ENCODE data around the gene TGM5. TPM values are rescaled to one million over a fixed set of nuclear protein-coding genes. Genes with fewer than 3 reads are reported as not detected.

The TGM5 gene
- polyA plus RNA-seq, 2 of the 4 experiments (the other 2 are of a cell fraction): not detected

- no peak overlapping the region for H3K4me3 ChIP-seq
- CTCF ChIA-PET: interaction anchor here (1.0 to 2.5 kb wide), 4 partner anchors 13 to 29 kb away, joined by 3 to 6 read pairs (median 4); no protein-coding TSS in a partner anchor
- POLR2A ChIA-PET: no interaction called here
- DNase-seq (ENCODE audit: low read depth in 1 of 2, low spot score in 1 of 2): no peak
- H3K4me2 ChIP-seq: no peak overlapping the region
- ATAC-seq: no peak
- TF ChIP-seq JUNB (IDR thresholded peaks at IDR 0.05) (no peak), RCOR1 (IDR thresholded peaks at IDR 0.05; ENCODE audit: low read depth, low read length) (no peak), ZSCAN20 (CRISPR knock-in tag; IDR thresholded peaks at IDR 0.05) (no peak), CBX2 (IDR thresholded peaks at IDR 0.05; ENCODE audit: borderline replicate concordance, low read depth) (no peak)
- 18% methylated on average over 5 of the region's 5 CpGs for WGBS (ENCODE audit: missing lambda C conversion rate)
- no peak overlapping the region for H3K27ac ChIP-seq
- no peaks in the 10 kb centered on the region for H3K9me3 ChIP-seq
- H3K4me1 ChIP-seq: no peaks in the 10 kb centered on the region
- no peak for FAIRE-seq
Measured at GRCh38 chr15:43242616-43243015, 24.1 kb downstream of the TGM5 start.

GRCh38 chr15:43241100-43241499, 25.6 kb downstream of the TGM5 start:
- ATAC-seq: no peak
- no peaks in the 10 kb centered on the region for H3K4me1 ChIP-seq
- ChIA-PET CTCF (interaction anchor here (1.4 to 2.5 kb wide), 2 partner anchors 11 to 44 kb away, joined by 4 to 6 read pairs; no protein-coding TSS in a partner anchor), POLR2A (no interaction called here)
- TF ChIP-seq JUNB (IDR thresholded peaks at IDR 0.05): no peak
- TF ChIP-seq MAZ (IDR thresholded peaks at IDR 0.05; ENCODE audit: borderline replicate concordance, low read depth, low read length): no peak
- no peak for TF ChIP-seq CEBPB (IDR thresholded peaks at IDR 0.05)
- TF ChIP-seq POLR2AphosphoS2 (conservative IDR thresholded peaks at IDR 0.05; ENCODE audit: low read length): no peak
- TF ChIP-seq NR3C1 (IDR thresholded peaks at IDR 0.05): no peak
- no peak for TF ChIP-seq BCL3 (IDR thresholded peaks at IDR 0.05)
- TF ChIP-seq EHMT2 (IDR thresholded peaks at IDR 0.05; ENCODE audit: low read depth): no peak
- no peak for TF ChIP-seq USF2 (IDR thresholded peaks at IDR 0.05)
- no peak for TF ChIP-seq HDAC2 (IDR thresholded peaks at IDR 0.05)
- no peak for TF ChIP-seq BHLHE40 (IDR thresholded peaks at IDR 0.05; ENCODE audit: low read depth, low read length)
- no peak for TF ChIP-seq HOXB5 (CRISPR knock-in tag; IDR thresholded peaks at IDR 0.05)
- TF ChIP-seq SMC3 (IDR thresholded peaks at IDR 0.05): no peak
- no peak overlapping the region for H3K27ac ChIP-seq
- no peak overlapping the region for H3K4me3 ChIP-seq
- 75% methylated on average over 1 of the region's 1 CpG for WGBS (ENCODE audit: missing lambda C conversion rate)
- no peak for DNase-seq (ENCODE audit: low read depth in 1 of 2, low spot score in 1 of 2)
- H3K4me2 ChIP-seq: no peak overlapping the region
- no peak for FAIRE-seq
- no peaks in the 10 kb centered on the region for H3K9me3 ChIP-seq

GRCh38 chr15:43239732-43240491, 26.8 kb downstream of the TGM5 start:
- Histone ChIP-seq H3K27ac (no peak overlapping the region), H3K4me3 (no peak overlapping the region), H3K4me2 (no peak overlapping the region), H3K4me1 (no peaks in the 10 kb centered on the region), H3K9me3 (no peaks in the 10 kb centered on the region)
- FAIRE-seq: no peak
- DNase-seq (ENCODE audit: low read depth in 1 of 2, low spot score in 1 of 2): no peak
- ATAC-seq: no peak
- 46% methylated on average over 7 of the region's 7 CpGs for WGBS (ENCODE audit: missing lambda C conversion rate)
- no peak for TF ChIP-seq KDM1A (IDR thresholded peaks at IDR 0.05; ENCODE audit: low read depth)
- no peak for TF ChIP-seq FOSB (CRISPR knock-in tag; IDR thresholded peaks at IDR 0.05)
- TF ChIP-seq FOXS1 (CRISPR knock-in tag; IDR thresholded peaks at IDR 0.05): no peak
- TF ChIP-seq REST (IDR thresholded peaks at IDR 0.05): no peak
- no peak for TF ChIP-seq HDAC2 (IDR thresholded peaks at IDR 0.05)
- TF ChIP-seq MAZ (IDR thresholded peaks at IDR 0.05; ENCODE audit: borderline replicate concordance, low read depth, low read length): no peak
- TF ChIP-seq SMC3 (IDR thresholded peaks at IDR 0.05): no peak
- no peak for TF ChIP-seq ZFP36 (IDR thresholded peaks at IDR 0.05; ENCODE audit: borderline replicate concordance, partially characterized antibody)
- no peak for TF ChIP-seq ATOH8 (CRISPR knock-in tag; IDR thresholded peaks at IDR 0.05; ENCODE audit: low read depth)
- TF ChIP-seq CEBPB (IDR thresholded peaks at IDR 0.05): no peak
- TF ChIP-seq ELK1 (IDR thresholded peaks at IDR 0.05; ENCODE audit: low read depth, low read length): no peak
- no peak for TF ChIP-seq POLR2AphosphoS2 (conservative IDR thresholded peaks at IDR 0.05; ENCODE audit: low read length)
- TF ChIP-seq POLR2A (IDR thresholded peaks at IDR 0.05; ENCODE audit: low read length): no peak
- TF ChIP-seq NFE2L2 (conservative IDR thresholded peaks at IDR 0.05; ENCODE audit: low read length): no peak
- no peak for TF ChIP-seq BHLHE40 (IDR thresholded peaks at IDR 0.05; ENCODE audit: low read depth, low read length)
- ChIA-PET CTCF (interaction anchor here (0.8 to 1.0 kb wide), 2 partner anchors 14 kb away, joined by 3 read pairs; no protein-coding TSS in a partner anchor), POLR2A (no interaction called here)

Measured in A549 (cell line).